Gastroesophageal sphincter (tissue), 3 donors: ENCODE results near the gene FREM3.

Experiments used
- CTCF ChIP-seq, 4 experiments: fragments of 200-600 bp in 2 of 4; fragments of 450-650 bp in 2 of 4; sonication (generic) in 1 of 4; IDR thresholded peaks; one replicate each; pipeline ENCODE4 v1.5.1; 2017 to 2019; ENCODE audit warnings: antibody characterized with exemption in 4 of 4, mild to moderate bottlenecking in 2 of 4, moderate library complexity in 2 of 4
- EP300 ChIP-seq: sonication (generic); formaldehyde crosslinking; IDR thresholded peaks from one replicate; pipeline ENCODE4 v1.6.1; 2017; ENCODE audit warnings: antibody characterized with exemption, mild to moderate bottlenecking
- POLR2A ChIP-seq, 2 donors: fragments of 450-650 bp; IDR thresholded peaks; one replicate each; pipeline ENCODE4 v1.6.1; 2017; ENCODE audit warnings: antibody characterized with exemption in 2 of 2, mild to moderate bottlenecking in 2 of 2, moderate library complexity in 1 of 2
- POLR2AphosphoS5 ChIP-seq: sonication (generic); formaldehyde crosslinking; IDR thresholded peaks from one replicate; pipeline ENCODE4 v1.6.1; 2017; ENCODE audit warnings: antibody characterized with exemption

DNA sequence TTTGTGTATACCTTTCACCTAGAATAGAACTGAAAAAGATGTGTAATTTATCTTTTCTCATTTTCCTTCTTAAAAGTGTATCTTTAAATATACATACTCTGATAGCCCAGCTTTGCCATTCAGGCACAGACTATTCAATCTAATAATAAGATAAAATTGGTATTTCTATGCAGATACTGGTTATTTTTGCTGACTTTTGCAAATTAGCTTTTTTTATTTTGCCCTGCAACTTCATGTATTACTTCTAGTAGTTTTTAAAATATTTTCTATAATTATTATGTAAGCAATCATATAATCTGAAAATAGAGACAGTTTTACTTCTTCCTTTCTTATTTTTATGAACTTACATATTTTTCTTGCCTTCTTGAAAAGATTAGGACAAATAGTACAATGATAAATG, 45.4 kb upstream of the FREM3 start:
- no peak for TF ChIP-seq CTCF (IDR thresholded peaks at IDR 0.05)
- no peak for TF ChIP-seq POLR2A (IDR thresholded peaks at IDR 0.05)
- no peak for TF ChIP-seq EP300
- TF ChIP-seq POLR2AphosphoS5: no peak
